WERI-Rb-1 (cell line): ENCODE results near the gene KCNMA1.

Experiments used
- DNase-seq: peaks from one replicate; pipeline ENCODE4 v3.0.0-alpha.2; 2020
- H3K27ac ChIP-seq: fragments of 250-450 bp; sonication (Bioruptor Pico); 2 replicates; pipeline ENCODE4 v1.5.1; 2020; ENCODE audit warnings: mild to moderate bottlenecking, moderate library complexity
- H3K27me3 ChIP-seq: fragments of 250-450 bp; sonication (Bioruptor Pico); 2 replicates; pipeline ENCODE4 v1.5.1; 2021; ENCODE audit warnings: mild to moderate bottlenecking, low read depth, moderate library complexity; ENCODE audit not compliant: insufficient read depth, severe bottlenecking
- H3K36me3 ChIP-seq: fragments of 250-450 bp; sonication (Bioruptor Pico); 2 replicates; pipeline ENCODE4 v1.5.1; 2020; ENCODE audit warnings: mild to moderate bottlenecking, moderate library complexity
- H3K4me3 ChIP-seq: 2 replicates; pipeline ENCODE4 v1.5.1; 2011; ENCODE audit warnings: low read depth, mild to moderate bottlenecking, control low read depth, low read length
- H3K9me3 ChIP-seq: fragments of 250-450 bp; sonication (Bioruptor Pico); 2 replicates; pipeline ENCODE4 v1.5.1; 2021; ENCODE audit warnings: mild to moderate bottlenecking, moderate library complexity; ENCODE audit not compliant: severe bottlenecking
- CTCF ChIP-seq: IDR thresholded peaks from 2 replicates; pipeline ENCODE4 v1.5.1; 2011; ENCODE audit warnings: low read depth, mild to moderate bottlenecking, control low read depth, inconsistent platforms, low read length

KCNMA1 gene

GRCh38 chr10:76903387-76903945 is 734.1 kb downstream of the KCNMA1 start:
- Histone ChIP-seq H3K27ac (no peak overlapping the region), H3K36me3 (no peaks in the 10 kb centered on the region), H3K27me3 (no peaks in the 10 kb centered on the region), H3K9me3 (no peaks in the 10 kb centered on the region), H3K4me3 (no peak overlapping the region)
- no peak for DNase-seq
- no peak for TF ChIP-seq CTCF

- Histone ChIP-seq H3K27me3 (no peaks in the 10 kb centered on the region), H3K4me3 (no peak overlapping the region), H3K9me3 (no peaks in the 10 kb centered on the region), H3K27ac (no peak overlapping the region), H3K36me3 (no peaks in the 10 kb centered on the region)
- DNase-seq, result peak; percentile 80
- peak; percentile 91 for TF ChIP-seq CTCF
Measured at GRCh38 chr10:76902949-76903348, 734.7 kb downstream of the KCNMA1 start.

- Histone ChIP-seq H3K36me3 (no peaks in the 10 kb centered on the region), H3K27me3 (no peaks in the 10 kb centered on the region), H3K27ac (no peak overlapping the region), H3K9me3 (no peaks in the 10 kb centered on the region), H3K4me3 (no peak overlapping the region)
- TF ChIP-seq CTCF, result no peak
- no peak for DNase-seq
Measured at GRCh38 chr10:76901701-76902100, 735.9 kb downstream of the KCNMA1 start.

- H3K4me3 ChIP-seq, result no peak overlapping the region
- TF ChIP-seq CTCF, result no peak
- H3K9me3 ChIP-seq, result no peaks in the 10 kb centered on the region
- no peaks in the 10 kb centered on the region for H3K36me3 ChIP-seq
- no peaks in the 10 kb centered on the region for H3K27me3 ChIP-seq
- H3K27ac ChIP-seq, result no peak overlapping the region
- no peak for DNase-seq
Measured at GRCh38 chr10:76899490-76899889, 738.1 kb downstream of the KCNMA1 start.

GRCh38 chr10:76892766-76893479 is 744.7 kb downstream of the KCNMA1 start:
- no peak overlapping the region for H3K4me3 ChIP-seq
- H3K9me3 ChIP-seq, result no peaks in the 10 kb centered on the region
- TF ChIP-seq CTCF, result no peak
- H3K27me3 ChIP-seq, result no peaks in the 10 kb centered on the region
- no peak overlapping the region for H3K27ac ChIP-seq
- H3K36me3 ChIP-seq, result no peaks in the 10 kb centered on the region
- no peak for DNase-seq
